Breast epithelium (tissue), 3 donors: Measurements from ENCODE around the gene ARHGEF4.

Experiments
- POLR2A ChIP-seq: fragments of 450-650 bp; IDR thresholded peaks from one replicate; pipeline ENCODE4 v1.6.1; 2016; ENCODE audit warnings: antibody characterized with exemption, mild to moderate bottlenecking, moderate library complexity
- TF ChIP-seq, protein P1 (sequence below), 3 donors: fragments of 450-650 bp; IDR thresholded peaks; one replicate each; pipeline ENCODE4 v1.5.1; 2016 to 2017; ENCODE audit warnings: antibody characterized with exemption in 3 of 3, mild to moderate bottlenecking in 3 of 3, moderate library complexity in 3 of 3

DNA sequence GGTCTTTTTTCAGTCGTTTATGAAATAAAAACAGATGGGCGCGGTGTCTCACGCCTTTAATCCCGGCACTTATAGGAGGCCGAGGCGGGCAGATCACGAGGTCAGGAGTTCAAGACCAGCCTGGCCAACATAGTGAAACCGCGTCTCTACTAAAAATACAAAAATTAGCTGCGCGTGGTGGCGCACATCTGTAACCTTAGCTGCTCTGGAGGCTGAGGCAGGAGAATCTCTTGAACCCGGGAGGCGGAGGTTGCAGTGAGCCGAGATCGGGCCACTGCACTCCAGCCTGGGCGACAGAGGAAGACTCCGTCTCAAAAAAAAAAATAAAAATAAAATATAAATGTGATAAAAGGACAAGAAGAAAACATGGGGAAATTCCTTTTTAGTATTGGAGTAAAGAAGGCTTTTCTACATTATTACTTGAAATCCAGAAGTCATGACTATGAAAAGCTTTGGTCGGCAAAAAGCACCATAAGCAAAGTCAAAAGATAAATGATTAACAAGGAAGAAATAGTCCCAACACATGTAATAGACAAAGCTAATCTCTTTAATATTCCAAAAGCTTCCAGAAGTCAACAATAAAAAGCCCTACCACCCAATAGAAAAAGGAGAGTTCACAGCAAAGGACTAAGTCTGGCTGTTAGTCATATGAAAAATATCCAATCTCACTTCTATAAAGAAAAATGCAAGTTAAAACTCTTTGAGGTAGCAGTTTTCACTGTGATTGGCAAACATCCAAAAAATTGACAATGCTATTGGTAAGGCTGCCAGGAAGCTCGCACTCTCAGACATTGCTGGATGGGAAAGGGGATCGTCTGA, 258.0 kb downstream of the ARHGEF4 start:
- TF ChIP-seq, protein P1, sequence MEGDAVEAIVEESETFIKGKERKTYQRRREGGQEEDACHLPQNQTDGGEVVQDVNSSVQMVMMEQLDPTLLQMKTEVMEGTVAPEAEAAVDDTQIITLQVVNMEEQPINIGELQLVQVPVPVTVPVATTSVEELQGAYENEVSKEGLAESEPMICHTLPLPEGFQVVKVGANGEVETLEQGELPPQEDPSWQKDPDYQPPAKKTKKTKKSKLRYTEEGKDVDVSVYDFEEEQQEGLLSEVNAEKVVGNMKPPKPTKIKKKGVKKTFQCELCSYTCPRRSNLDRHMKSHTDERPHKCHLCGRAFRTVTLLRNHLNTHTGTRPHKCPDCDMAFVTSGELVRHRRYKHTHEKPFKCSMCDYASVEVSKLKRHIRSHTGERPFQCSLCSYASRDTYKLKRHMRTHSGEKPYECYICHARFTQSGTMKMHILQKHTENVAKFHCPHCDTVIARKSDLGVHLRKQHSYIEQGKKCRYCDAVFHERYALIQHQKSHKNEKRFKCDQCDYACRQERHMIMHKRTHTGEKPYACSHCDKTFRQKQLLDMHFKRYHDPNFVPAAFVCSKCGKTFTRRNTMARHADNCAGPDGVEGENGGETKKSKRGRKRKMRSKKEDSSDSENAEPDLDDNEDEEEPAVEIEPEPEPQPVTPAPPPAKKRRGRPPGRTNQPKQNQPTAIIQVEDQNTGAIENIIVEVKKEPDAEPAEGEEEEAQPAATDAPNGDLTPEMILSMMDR (IDR thresholded peaks at IDR 0.05): no peak
- TF ChIP-seq POLR2A: no peak
